NCI-H146 (cell line): Measurements from ENCODE around the gene ZNF425.
"Not testable (repeated sequence)": the region's sequence is repeated elsewhere in the genome, so short reads cannot be mapped to it uniquely, and the experiment has no call there.

ENCODE experiments used
- DNase-seq: peaks from one replicate; lab custom pipeline; 2025; lab: John Stamatoyannopoulos, UW

Gene ZNF425

GRCh38 chr7:149074116-149074885 is 51.8 kb downstream of the ZNF425 start:
- DNase-seq: no peak

- no peak for DNase-seq
Measured at GRCh38 chr7:149072438-149072775, 53.7 kb downstream of the ZNF425 start.

- DNase-seq: no peak
Measured at GRCh38 chr7:149071641-149072437, 54.3 kb downstream of the ZNF425 start.

- DNase-seq: no peak
Measured at GRCh38 chr7:149071182-149071635, 54.9 kb downstream of the ZNF425 start.

- no peak for DNase-seq
Measured at GRCh38 chr7:149070372-149071125, 55.6 kb downstream of the ZNF425 start.

- peak; percentile 3 for DNase-seq
Measured at GRCh38 chr7:149067869-149068268, 58.3 kb downstream of the ZNF425 start.

GRCh38 chr7:149063476-149063875 is 62.6 kb downstream of the ZNF425 start:
- DNase-seq: peak; percentile 0

- DNase-seq: not testable (repeated sequence)
Measured at GRCh38 chr7:149062217-149062899, 63.8 kb downstream of the ZNF425 start.

- no peak for DNase-seq
Measured at GRCh38 chr7:149060156-149060555, 66.0 kb downstream of the ZNF425 start.

GRCh38 chr7:149053885-149054284 is 72.2 kb downstream of the ZNF425 start:
- no peak for DNase-seq

GRCh38 chr7:149053384-149053783 is 72.7 kb downstream of the ZNF425 start:
- no peak for DNase-seq
